Smooth muscle cell (in vitro differentiated cells): Measurements from ENCODE around the gene EFNA5. TPM values are rescaled to one million over a fixed set of nuclear protein-coding genes. Genes with fewer than 3 reads are reported as not detected.

Source experiments
- DNase-seq: peaks from one replicate; lab custom pipeline; 2025; ENCODE audit not compliant: unreplicated experiment; lab: John Stamatoyannopoulos, UW
- H2AFZ ChIP-seq: fragments of 200-600 bp; sonication (generic); 2 replicates; pipeline ENCODE4 v1.6.0; 2016; ENCODE audit warnings: antibody characterized with exemption, low read depth, mild to moderate bottlenecking
- H3F3A ChIP-seq: fragments of 200-600 bp; sonication (generic); 2 replicates; pipeline ENCODE4 v1.6.0; 2017; ENCODE audit warnings: antibody characterized with exemption, low read depth
- H3K27ac ChIP-seq: fragments of 200-600 bp; sonication (generic); 2 replicates; pipeline ENCODE4 v1.5.1; 2016; ENCODE audit warnings: low read depth, mild to moderate bottlenecking
- H3K27me3 ChIP-seq: fragments of 200-600 bp; sonication (generic); 2 replicates; pipeline ENCODE4 v1.6.1; 2016; ENCODE audit warnings: low read depth, mild to moderate bottlenecking
- H3K36me3 ChIP-seq: fragments of 200-600 bp; sonication (generic); 2 replicates; pipeline ENCODE4 v1.5.1; 2016; ENCODE audit warnings: low read depth
- H3K4me1 ChIP-seq: fragments of 200-600 bp; sonication (generic); 2 replicates; pipeline ENCODE4 v1.5.1; 2016; ENCODE audit warnings: low read depth
- H3K4me2 ChIP-seq: fragments of 200-600 bp; sonication (generic); 2 replicates; pipeline ENCODE4 v1.6.0; 2016; ENCODE audit warnings: mild to moderate bottlenecking
- H3K4me3 ChIP-seq: fragments of 200-600 bp; sonication (generic); 2 replicates; pipeline ENCODE4 v1.5.1; 2016; ENCODE audit warnings: mild to moderate bottlenecking
- H3K79me2 ChIP-seq: fragments of 200-600 bp; sonication (generic); 2 replicates; pipeline ENCODE4 v1.6.0; 2016; ENCODE audit warnings: low read depth, mild to moderate bottlenecking
- H3K9ac ChIP-seq: fragments of 200-600 bp; sonication (generic); 2 replicates; pipeline ENCODE4 v1.6.0; 2016; ENCODE audit warnings: low read depth
- H3K9me3 ChIP-seq: fragments of 200-600 bp; sonication (generic); replicated peaks from 2 replicates; pipeline ENCODE4 v1.5.1; 2016; ENCODE audit warnings: low read depth
- H4K20me1 ChIP-seq: fragments of 200-600 bp; sonication (generic); 2 replicates; pipeline ENCODE4 v1.6.0; 2016; ENCODE audit warnings: low read depth
- CTCF ChIP-seq: fragments of 200-600 bp; sonication (generic); IDR thresholded peaks from 2 replicates; pipeline ENCODE4 v1.5.1; 2017; ENCODE audit warnings: borderline replicate concordance, mild to moderate bottlenecking, antibody characterized with exemption; ENCODE audit not compliant: insufficient read depth, poor library complexity, severe bottlenecking
- WGBS: methylation state at CpG from one replicate; pipeline ENCODE4 v1.1.7; 2016; ENCODE audit warnings: low lambda C conversion rate; 5-methylcytosine and 5-hydroxymethylcytosine counted together
- polyA plus RNA-seq: library from polyadenylated mRNA; unstranded; fragments of >200 nt; fragmentation: Nextera tagmentation; extraction: Ambion mirVana; gene quantifications from 2 replicates; pipeline ENCODE4 v1.2.1, GENCODE V29; 2016
- total RNA-seq: library from RNA; depleted of rRNA; stranded (reverse); fragments of >200 nt; gene quantifications from 2 replicates; pipeline ENCODE4 v1.2.3, GENCODE V29; 2014

EFNA5 gene
- total and polyA plus RNA-seq, 2 experiments from 2014 or later, result 0.32 to 8.8 TPM

GRCh38 chr5:107687404-107687803 is 16.7 kb upstream of the EFNA5 start:
- no peak overlapping the region for H3K4me2 ChIP-seq
- no peaks in the 10 kb centered on the region for H3K27me3 ChIP-seq
- DNase-seq, result no peak
- H3K9ac ChIP-seq, result no peak overlapping the region
- WGBS, result 93% methylated on average over 1 of the region's 1 CpG
- no peak for TF ChIP-seq CTCF
- no peaks in the 10 kb centered on the region for H3K9me3 ChIP-seq
- no peak overlapping the region for H2AFZ ChIP-seq
- H3K27ac ChIP-seq, result no peak overlapping the region
- no peaks in the 10 kb centered on the region for H3F3A ChIP-seq
- H3K79me2 ChIP-seq, result no peaks in the 10 kb centered on the region
- H3K36me3 ChIP-seq, result no peaks in the 10 kb centered on the region
- H3K4me1 ChIP-seq, result peaks cover 10% of the 10 kb centered on the region
- H4K20me1 ChIP-seq, result no peaks in the 10 kb centered on the region
- H3K4me3 ChIP-seq, result no peak overlapping the region

GRCh38 chr5:107682533-107682932 is 11.8 kb upstream of the EFNA5 start:
- no peak overlapping the region for H3K4me2 ChIP-seq
- H3F3A ChIP-seq, result no peaks in the 10 kb centered on the region
- H3K36me3 ChIP-seq, result no peaks in the 10 kb centered on the region
- H3K27me3 ChIP-seq, result no peaks in the 10 kb centered on the region
- no peak overlapping the region for H3K4me3 ChIP-seq
- H3K27ac ChIP-seq, result no peak overlapping the region
- H4K20me1 ChIP-seq, result no peaks in the 10 kb centered on the region
- H3K9me3 ChIP-seq, result no peaks in the 10 kb centered on the region
- H3K79me2 ChIP-seq, result no peaks in the 10 kb centered on the region
- no peak for TF ChIP-seq CTCF
- H3K9ac ChIP-seq, result no peak overlapping the region
- WGBS, result 38% methylated on average over 3 of the region's 3 CpGs
- H2AFZ ChIP-seq, result no peak overlapping the region
- DNase-seq, result no peak
- H3K4me1 ChIP-seq, result peaks cover 7% of the 10 kb centered on the region

- 90% methylated on average over 4 of the region's 4 CpGs for WGBS
- H3K9ac ChIP-seq, result no peak overlapping the region
These were observed 10.1 kb upstream of the EFNA5 start for GRCh38 chr5:107680799-107681198.

More at GRCh38 chr5:107680799-107681198, 10.1 kb upstream of the EFNA5 start:
- H3K36me3 ChIP-seq, result no peaks in the 10 kb centered on the region
- H3K9me3 ChIP-seq, result no peaks in the 10 kb centered on the region
- TF ChIP-seq CTCF, result no peak
- H3K4me3 ChIP-seq, result no peak overlapping the region
- H2AFZ ChIP-seq, result no peak overlapping the region
- H3K27me3 ChIP-seq, result no peaks in the 10 kb centered on the region
- no peak for DNase-seq
- H3K27ac ChIP-seq, result no peak overlapping the region
- peaks cover 7% of the 10 kb centered on the region for H3K4me1 ChIP-seq
- no peak overlapping the region for H3K4me2 ChIP-seq
- no peaks in the 10 kb centered on the region for H3K79me2 ChIP-seq
- H3F3A ChIP-seq, result no peaks in the 10 kb centered on the region
- no peaks in the 10 kb centered on the region for H4K20me1 ChIP-seq
